Stimulated activated naive CD4-positive, alpha-beta T cell treated with Interleukin-2 at 50 U/mL for 16 hours (primary cell): ENCODE data around the gene SPEN.
"Not testable (repeated sequence)": the region's sequence is repeated elsewhere in the genome, so short reads cannot be mapped to it uniquely, and the experiment has no call there.

Source experiments
- DNase-seq: peaks from one replicate; lab custom pipeline; 2025; lab: John Stamatoyannopoulos, UW

Gene SPEN

GRCh38 chr1:15834406-15835204 is 12.9 kb upstream of the SPEN start:
- peak; percentile 89 for DNase-seq

- DNase-seq: peak; percentile 55
Observed at GRCh38 chr1:15835205-15835740, 12.2 kb upstream of the SPEN start.

GRCh38 chr1:15835741-15836510 is 11.6 kb upstream of the SPEN start:
- peak; percentile 98 for DNase-seq

- not testable (repeated sequence) for DNase-seq
Observed at GRCh38 chr1:15836511-15836771, 11.1 kb upstream of the SPEN start.

GRCh38 chr1:15836772-15837669 is 10.5 kb upstream of the SPEN start:
- peak; percentile 52 for DNase-seq

GRCh38 chr1:15837931-15838330 is 9.6 kb upstream of the SPEN start:
- DNase-seq: no peak

- DNase-seq: no peak
Observed at GRCh38 chr1:15838721-15839120, 8.8 kb upstream of the SPEN start.

GRCh38 chr1:15843826-15844572 is 3.5 kb upstream of the SPEN start:
- DNase-seq: no peak

GRCh38 chr1:15846056-15846455 is 1.5 kb upstream of the SPEN start:
- DNase-seq: not testable (repeated sequence)

GRCh38 chr1:15847893-15848142 is 311 bp downstream of the SPEN start:
- no peak for DNase-seq

GRCh38 chr1:15848143-15848928 is 829 bp downstream of the SPEN start:
- peak; percentile 47 for DNase-seq

GRCh38 chr1:15848929-15849774 is 1.6 kb downstream of the SPEN start:
- DNase-seq: peak; percentile 67

- DNase-seq: peak; percentile 31
Observed at GRCh38 chr1:15849775-15850324, 2.3 kb downstream of the SPEN start.

- DNase-seq: no peak
Observed at GRCh38 chr1:15850471-15851001, 3.0 kb downstream of the SPEN start.

- no peak for DNase-seq
Observed at GRCh38 chr1:15851210-15852035, 3.9 kb downstream of the SPEN start.

GRCh38 chr1:15852036-15852827 is 4.7 kb downstream of the SPEN start:
- no peak for DNase-seq

- DNase-seq: no peak
Observed at GRCh38 chr1:15852828-15853302, 5.4 kb downstream of the SPEN start.

- no peak for DNase-seq
Observed at GRCh38 chr1:15856888-15857287, 9.4 kb downstream of the SPEN start.
